HG02870 (cell line): ENCODE data around the gene CSN3.
"Not testable (repeated sequence)": the region's sequence is repeated elsewhere in the genome, so short reads cannot be mapped to it uniquely, and the experiment has no call there.

Source experiments
- ATAC-seq: cut with Tn5 transposase; IDR thresholded peaks from one replicate; pipeline ENCODE4 v1.9.1; 2021; ENCODE audit warnings: mild to moderate bottlenecking, moderate library complexity; ENCODE audit not compliant: unreplicated experiment

CSN3 gene, protein sequence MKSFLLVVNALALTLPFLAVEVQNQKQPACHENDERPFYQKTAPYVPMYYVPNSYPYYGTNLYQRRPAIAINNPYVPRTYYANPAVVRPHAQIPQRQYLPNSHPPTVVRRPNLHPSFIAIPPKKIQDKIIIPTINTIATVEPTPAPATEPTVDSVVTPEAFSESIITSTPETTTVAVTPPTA

DNA sequence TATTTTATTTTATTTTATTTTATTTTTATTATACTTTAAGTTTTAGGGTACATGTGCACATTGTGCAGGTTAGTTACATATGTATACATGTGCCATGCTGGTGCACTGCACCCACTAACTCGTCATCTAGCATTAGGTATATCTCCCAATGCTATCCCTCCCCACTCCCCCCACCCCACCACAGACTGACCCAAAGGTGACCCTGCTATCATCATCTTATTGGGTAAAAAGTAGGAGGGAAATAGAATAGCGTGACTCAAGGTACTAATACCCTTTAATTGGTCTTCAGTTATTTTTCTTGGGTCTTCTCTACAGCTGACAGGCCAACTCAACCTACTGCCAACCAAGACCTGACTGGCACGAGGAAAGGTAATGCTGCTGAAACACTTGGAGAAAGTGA lies at the start of gene CSN3:
CSN3 (plus strand) TSS at position 301 of the 400 bp plus-strand sequence. CDS start 2,223 bp downstream, outside the sequence.
- not testable (repeated sequence) for ATAC-seq

DNA sequence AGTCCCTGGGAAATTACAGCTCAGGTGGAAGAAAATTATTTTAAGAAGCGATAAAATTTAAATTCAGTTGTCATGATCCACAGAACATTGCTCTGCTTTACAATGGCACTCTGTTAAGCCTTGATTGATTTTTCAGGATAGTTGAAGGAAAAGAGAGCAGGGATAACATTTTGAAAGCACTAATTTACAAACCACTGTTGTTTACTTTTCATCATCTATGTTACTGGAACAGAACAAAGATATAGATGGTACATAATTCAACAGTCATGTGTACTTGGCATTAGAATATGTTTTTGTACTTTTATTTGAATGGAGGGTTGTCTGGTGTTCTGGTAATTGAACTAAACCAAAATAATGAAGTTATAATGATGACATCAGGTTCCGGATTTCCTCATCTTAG lies 49.5 kb upstream of the CSN3 start:
- ATAC-seq = no peak

DNA sequence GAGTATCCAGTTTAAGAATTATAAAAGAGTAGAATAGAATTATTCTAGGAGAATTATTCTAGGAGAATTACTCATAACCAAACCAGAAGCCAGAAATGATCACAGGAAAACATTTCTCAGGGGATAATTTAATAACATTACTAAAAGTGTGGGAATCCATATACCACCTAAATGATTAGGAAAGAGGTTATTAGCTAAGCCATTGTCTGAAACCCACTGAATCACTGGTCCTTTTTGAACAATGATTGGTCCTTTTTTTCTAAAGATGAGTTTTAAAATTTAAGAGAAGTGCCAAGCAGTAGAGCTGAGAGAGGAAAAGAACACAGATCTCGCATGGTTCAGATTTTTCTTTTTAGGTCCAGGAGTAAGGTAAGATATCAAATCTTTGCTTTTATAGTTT lies 47.0 kb upstream of the CSN3 start, which contains the start of gene ODAM:
ODAM (plus strand) TSS at position 301 of the 400 bp plus-strand sequence. CDS start 819 bp downstream, outside the sequence.
- no peak for ATAC-seq

DNA sequence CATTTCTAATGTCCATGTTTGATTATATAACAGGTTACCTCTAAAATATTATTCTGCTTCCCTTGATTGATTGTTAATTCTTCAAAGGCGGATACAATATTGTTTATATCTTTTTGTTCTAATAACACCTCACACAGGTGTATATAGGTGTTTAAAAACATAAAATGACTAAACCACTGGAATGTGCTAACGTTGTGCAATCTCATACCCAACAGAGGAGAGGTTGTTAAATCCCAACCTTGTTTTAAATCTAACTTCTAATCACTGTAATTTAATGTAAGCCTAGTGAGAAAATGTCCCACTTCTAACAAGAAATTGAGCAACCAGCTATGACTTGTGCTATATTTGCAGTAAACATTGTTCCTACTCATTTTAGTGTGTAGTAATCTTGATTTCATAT lies 45.5 kb upstream of the CSN3 start:
- ATAC-seq = no peak

DNA sequence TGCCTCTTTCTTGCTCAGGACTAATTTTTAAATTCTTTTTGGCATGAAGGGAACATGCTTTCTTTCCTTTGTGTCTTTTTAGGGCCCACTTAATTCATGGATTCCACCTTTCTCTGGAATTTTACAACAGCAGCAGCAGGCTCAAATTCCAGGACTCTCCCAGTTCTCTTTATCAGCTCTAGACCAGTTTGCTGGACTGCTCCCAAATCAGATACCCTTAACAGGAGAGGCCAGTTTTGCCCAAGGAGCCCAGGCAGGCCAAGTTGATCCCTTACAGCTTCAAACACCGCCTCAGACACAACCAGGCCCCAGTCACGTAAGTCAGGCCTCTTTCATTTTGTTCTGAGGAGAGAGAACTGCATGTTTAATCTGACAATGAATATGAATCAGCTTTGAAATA lies 44.6 kb upstream of the CSN3 start:
- ATAC-seq = no peak

DNA sequence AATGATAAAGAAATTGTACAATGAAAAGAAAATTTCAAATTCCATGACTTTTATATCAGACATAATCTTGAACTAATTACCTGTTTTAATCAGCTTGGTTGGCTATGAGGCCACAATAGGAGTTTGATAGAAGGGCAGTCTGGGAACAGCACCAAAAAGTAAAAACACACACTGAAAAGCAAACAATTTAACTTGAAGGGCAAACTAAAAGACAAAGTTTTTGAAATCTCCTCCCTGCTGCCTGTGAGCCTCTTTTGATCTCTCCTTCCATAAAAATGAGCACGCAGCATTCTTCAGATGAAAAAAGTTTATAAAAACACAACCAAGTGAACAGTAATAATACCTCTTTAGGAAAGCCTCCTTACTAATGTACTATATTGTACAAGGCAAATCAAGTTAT lies 38.8 kb upstream of the CSN3 start:
- no peak for ATAC-seq

DNA sequence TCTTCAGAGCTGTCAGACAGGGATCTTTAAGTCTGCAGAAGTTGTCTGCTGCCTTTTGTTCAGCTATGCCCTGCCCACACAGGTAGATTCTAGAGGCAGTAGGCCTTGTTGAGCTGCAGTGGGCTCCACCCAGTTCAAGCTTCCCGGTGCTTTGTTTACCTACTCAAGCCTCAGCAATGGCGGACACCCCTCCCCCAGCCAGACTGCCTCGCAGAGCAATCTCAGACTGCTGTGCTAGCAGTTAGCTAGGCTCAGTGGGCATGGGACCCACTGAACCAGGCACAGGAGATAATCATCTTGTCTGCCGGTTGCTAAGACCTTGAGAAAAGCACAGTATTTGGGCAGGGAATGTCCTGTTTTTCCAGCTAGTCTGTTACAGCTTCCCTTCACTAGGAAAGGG lies 29.6 kb upstream of the CSN3 start:
- not testable (repeated sequence) for ATAC-seq

DNA sequence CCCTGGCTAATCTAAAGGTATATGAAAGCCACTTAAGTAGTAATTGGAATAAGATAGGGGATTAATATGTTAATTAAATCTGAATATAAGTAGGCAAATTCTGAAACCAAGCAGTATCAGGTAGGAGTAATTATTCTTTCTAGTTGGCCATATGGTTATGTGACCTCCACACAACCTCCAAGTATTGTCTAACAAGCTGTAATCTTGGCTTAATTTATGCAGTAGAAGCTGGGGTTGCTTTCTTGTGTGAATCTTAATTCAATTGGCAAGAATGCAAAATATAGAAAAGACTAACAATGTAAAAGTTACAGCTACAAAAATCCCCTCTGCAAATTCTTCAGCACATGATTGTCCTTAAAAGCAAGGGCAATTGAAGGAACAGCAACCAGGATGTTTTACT lies 26.3 kb upstream of the CSN3 start:
- ATAC-seq = not testable (repeated sequence)

DNA sequence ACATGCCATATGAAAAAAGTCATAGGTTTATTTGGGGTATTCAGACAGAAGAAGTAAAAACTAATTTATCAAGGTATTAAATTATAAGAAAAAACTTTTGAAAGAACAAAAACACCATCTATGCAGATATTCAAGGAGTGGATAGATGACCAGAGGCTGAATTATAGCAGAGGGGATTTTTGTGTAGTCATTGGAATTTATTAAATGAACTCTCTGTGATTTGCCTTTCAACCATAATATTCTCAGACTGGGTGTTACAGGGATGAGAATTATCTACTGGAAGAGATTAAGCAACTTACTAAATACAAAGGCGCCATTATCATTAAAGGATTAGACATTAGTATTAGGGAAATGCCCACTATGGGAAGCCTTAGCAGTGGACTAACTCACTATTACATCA lies 25.8 kb upstream of the CSN3 start:
- ATAC-seq = not testable (repeated sequence)

DNA sequence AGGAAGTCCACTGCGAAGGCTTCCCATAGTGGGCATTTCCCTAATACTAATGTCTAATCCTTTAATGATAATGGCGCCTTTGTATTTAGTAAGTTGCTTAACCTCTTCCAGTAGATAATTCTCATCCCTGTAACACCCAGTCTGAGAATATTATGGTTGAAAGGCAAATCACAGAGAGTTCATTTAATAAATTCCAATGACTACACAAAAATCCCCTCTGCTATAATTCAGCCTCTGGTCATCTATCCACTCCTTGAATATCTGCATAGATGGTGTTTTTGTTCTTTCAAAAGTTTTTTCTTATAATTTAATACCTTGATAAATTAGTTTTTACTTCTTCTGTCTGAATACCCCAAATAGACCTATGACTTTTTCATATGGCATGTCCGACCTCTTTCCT lies 21.0 kb upstream of the CSN3 start:
- not testable (repeated sequence) for ATAC-seq

DNA sequence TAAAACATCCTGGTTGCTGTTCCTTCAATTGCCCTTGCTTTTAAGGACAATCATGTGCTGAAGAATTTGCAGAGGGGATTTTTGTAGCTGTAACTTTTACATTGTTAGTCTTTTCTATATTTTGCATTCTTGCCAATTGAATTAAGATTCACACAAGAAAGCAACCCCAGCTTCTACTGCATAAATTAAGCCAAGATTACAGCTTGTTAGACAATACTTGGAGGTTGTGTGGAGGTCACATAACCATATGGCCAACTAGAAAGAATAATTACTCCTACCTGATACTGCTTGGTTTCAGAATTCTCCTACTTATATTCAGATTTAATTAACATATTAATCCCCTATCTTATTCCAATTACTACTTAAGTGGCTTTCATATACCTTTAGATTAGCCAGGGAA lies 20.6 kb upstream of the CSN3 start:
- not testable (repeated sequence) for ATAC-seq

DNA sequence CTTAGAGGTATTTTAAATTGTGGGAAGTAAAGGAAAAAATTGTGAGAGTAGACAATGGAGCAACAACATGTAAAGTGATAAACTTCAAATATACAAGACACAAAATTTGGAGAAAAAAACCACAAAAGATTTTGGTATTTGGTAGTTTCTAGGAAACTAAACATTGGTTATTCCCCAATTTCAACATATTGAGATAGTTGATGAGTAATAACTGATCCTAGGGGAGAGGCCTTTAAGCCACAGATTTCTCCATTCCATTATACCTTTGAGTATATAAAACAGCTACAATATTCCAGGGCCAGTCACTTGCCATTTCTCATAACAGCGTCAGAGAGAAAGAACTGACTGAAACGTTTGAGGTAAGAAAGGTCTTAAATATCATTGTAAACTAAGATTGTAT lies 16.6 kb upstream of the CSN3 start, which contains the start of gene FDCSP:
FDCSP (plus strand) TSS at position 301 of the 400 bp plus-strand sequence. CDS start 5,071 bp downstream, outside the sequence.
- ATAC-seq = no peak

DNA sequence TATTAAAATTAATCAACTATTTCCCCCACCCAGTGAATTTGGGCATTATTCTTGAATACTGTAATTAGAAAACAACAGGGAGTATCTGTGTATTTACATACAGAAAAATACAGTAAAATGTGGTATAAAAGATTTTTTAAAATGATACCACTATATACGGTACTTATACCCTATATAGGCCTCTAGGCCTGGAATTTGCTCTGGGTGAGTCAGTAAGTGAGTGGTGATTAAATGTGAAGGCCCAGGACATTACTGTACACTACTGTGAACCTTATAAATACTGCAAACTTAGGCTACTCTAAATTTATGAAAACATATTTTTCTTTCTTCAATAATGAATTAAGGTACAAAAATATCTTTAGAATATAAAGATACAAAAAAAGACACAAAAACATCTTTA lies 6.3 kb upstream of the CSN3 start:
- ATAC-seq = no peak

DNA sequence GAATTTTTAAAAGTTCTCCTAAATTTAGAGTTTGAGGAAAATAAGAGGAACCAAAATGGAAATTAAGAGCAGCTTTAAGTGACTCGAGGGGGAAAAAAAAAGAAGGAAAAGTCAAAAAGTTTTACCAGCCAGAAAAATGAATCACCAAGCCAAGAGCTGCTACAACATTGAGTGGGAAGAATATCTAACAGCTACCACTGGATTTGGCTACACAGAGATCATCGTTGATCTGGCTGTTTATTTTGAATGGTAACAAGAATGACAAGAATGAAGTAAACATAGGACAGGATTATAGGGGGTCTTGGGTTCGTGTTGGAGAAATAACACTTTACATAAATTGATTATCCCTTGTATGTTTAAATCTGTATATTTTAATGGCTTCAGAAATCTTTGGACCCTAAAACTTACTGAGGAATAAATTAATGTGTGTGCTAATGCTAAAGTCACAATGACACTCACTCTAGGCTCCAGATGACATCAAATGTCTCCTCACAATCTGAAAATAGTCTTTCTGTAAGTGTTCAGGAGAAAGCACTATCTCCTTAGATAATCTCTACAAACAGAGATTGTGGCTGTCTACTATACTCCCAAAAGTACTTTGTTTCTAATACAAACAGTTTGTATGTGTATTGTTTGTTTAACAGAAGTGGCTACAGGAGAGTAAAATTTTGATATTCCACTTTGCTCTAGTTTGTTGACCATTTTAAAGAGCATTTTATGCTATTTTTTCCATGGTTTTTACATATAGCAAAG lies 3.1 kb upstream of the CSN3 start:
- ATAC-seq = no peak

DNA sequence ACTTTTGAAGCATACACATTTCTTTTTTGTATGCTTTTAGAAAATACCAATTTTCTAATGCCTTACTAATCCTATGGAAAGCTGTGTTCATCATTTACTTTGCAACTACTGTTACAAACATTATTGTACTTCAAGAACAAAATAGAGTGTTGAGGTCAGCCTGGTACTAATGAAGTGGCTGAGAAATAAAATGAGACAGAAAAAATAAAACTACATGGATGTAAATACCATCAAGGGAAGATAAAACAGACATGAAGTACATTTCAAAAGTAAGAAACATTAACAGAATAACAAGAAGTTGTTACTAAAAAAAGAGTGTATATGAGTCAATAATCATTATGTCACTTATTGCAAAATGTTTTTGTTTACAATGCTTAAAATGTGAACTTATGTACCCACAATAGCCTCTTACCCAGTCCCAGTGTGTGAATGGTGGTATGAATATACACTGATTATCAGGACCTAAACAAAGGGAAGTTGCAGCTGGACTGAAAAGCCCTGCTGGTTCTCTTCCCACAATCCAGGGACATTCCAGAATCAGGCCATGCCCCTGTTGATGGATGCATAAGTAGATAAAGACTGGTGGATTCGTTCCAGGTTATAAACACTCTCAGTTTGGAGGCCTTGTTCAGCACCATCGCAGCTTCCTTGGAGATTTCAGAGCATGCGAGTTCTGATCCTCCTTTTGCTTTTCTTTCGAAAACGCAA lies 2.4 kb upstream of the CSN3 start:
- no peak for ATAC-seq

DNA sequence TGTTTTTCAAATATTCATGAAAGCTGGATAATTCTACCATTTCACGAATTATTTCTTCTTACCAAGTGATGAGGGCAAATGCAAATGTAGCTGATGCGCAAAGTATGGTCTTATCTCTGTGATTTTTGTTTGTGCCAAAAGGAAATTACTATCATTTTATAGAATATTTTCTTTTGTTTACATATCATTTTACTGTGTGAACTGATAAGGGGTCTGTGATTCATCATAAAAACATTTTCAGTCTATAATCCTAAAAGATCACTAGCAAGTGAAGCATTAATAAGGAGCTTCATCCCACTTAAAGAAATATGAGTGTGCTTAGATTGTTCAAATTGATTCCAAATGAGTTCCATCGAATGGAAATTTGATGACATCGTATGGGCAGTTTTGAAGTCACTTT lies 694 bp downstream of the CSN3 start:
- ATAC-seq = no peak

DNA sequence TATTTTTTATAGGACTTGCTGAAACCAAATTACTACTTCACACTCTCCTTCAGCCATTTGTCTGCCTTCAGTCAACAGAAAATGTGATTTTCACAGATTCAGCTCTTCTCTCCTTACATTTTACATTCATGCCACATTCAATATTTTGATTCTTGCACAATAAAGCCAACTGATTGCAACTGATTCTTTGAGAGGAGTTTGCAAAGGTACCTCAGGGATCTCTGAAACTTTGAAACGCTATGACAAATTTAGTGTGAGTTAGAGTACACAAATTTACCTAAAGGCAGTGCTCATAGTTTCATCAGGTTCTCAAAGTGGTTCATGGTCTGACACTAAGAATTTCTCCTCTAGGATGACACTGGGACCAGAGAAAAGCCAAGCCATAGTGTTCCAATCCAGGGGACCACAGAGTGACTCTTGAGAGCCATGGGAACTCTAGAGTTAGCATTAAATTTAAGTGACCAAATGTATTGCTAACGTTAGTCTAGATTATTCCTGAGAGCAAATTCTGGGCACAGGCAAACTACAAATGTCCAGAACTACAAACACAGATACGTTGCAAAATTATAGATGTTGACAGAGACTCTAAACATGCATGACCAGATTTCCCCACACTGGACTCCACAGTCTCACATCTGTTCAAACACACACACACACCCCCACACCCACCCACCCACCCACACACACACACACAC lies 9.0 kb downstream of the CSN3 start:
- no peak for ATAC-seq

DNA sequence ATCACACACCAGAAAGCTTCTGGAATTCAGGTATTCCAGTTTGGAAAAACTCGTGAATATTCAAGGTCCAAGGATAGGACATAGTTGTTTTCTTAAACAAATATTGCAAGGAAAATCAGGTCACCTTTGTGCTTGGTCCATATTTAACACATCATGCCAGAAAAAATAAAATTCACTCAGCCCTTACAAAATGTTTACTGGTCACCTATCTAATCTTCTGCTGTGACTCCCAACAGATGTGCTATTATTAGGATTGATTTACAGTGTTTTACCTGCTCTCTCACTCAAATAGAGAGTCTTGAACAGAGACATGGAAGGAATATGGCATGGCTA lies 9.5 kb downstream of the CSN3 start:
- ATAC-seq = no peak

DNA sequence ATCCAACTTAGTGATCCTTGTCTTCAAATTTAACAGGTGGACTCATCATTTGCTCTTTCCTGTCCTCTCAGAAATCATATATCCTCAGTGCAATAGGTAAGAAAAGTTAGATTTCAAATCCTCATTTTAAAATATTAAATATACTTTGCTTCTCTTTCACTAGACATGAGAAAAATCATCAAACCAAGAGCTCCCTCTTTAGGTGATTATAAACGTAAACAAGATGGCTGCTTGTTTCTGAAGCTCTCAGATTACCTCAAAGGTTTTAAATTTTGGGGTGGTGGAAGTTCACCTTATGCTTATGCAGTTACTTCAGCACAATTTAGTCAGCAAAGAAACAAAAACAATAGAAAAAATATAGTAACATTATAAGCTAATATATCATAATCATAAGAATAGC lies 27.3 kb downstream of the CSN3 start:
- ATAC-seq = no peak

DNA sequence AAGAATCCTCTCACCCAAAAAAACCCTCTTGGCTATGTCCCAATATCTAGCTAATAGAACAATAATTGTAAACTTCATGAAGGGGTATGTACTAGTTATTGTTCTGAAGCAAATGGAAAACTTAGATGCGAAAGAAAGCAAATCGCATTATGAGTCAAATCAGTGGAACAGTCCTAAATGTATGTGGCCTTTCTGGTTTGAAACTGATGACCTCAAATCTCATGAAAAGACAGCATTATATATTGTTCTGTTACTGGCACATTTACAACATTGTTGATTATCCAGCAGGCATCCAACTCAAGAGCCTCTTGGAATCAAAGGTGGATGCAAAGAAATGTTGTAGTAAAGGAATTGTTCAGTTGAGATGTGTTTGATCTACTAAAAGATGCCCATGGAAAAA lies 34.7 kb downstream of the CSN3 start:
- ATAC-seq = no peak

DNA sequence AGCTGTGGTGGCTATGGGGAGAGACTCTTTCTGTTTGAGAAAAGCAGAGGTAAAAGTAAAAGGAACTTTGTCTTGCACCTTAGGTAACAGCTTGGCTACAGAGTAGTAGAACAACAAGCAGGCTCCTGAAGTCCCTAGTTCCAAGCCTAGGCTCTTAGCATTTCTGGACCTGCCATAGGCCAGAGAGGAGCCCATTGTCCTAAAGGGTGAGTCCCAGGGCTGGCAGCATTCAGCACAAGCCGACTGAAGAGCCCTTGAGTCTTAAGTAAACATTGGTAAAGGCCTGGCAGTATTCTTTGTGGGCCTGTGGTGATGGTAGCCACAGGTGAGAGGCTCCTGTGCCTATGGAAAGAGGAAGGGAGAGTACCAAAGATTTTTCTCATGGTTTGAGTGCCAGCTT lies 38.2 kb downstream of the CSN3 start:
- no peak for ATAC-seq
